ENCODE results near the gene TGFBR3L. TPM values are rescaled to one million over a fixed set of nuclear protein-coding genes. Genes with fewer than 3 reads are reported as not detected.

Gene TGFBR3L
- total RNA-seq, 1 experiment from 2014 or later: 3.3 TPM

DNA sequence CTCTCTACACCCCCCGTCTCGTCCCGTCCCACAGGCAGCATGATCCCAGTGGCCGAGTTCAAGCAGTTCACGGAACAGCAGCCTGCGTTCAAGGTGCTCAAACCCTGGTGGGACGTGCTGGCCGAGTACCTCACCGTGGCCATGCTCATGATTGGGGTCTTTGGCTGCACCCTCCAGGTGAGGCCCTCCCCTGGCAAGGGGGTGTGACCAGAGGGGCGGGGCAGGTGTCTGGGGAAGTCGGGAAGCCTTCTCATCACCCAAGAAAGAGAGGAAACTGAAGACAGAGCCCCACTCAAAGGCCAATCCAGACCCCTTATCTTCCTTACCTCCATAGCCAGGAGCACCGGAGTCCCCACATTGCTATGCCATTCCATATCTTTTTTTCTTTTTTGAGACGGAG is 19.1 kb upstream of the TGFBR3L start:
- POLR2A ChIA-PET: no interaction called here
- H3K9me3 Mint-ChIP-seq (ENCODE audit: unreplicated experiment): no peaks in the 10 kb centered on the region
- H3K4me3 Mint-ChIP-seq (ENCODE audit: unreplicated experiment): no peak overlapping the region
- H3K27me3 Mint-ChIP-seq (ENCODE audit: insufficient read depth, unreplicated experiment): no peaks in the 10 kb centered on the region
- CTCF ChIA-PET: interaction anchor here (1.0 to 1.2 kb wide), 2 partner anchors 26 to 43 kb away, joined by 3 read pairs; no protein-coding TSS in a partner anchor
- peak overlapping the region; percentile 42 for H3K27ac Mint-ChIP-seq (ENCODE audit: low read depth, unreplicated experiment)
- TF ChIP-seq, protein P1, sequence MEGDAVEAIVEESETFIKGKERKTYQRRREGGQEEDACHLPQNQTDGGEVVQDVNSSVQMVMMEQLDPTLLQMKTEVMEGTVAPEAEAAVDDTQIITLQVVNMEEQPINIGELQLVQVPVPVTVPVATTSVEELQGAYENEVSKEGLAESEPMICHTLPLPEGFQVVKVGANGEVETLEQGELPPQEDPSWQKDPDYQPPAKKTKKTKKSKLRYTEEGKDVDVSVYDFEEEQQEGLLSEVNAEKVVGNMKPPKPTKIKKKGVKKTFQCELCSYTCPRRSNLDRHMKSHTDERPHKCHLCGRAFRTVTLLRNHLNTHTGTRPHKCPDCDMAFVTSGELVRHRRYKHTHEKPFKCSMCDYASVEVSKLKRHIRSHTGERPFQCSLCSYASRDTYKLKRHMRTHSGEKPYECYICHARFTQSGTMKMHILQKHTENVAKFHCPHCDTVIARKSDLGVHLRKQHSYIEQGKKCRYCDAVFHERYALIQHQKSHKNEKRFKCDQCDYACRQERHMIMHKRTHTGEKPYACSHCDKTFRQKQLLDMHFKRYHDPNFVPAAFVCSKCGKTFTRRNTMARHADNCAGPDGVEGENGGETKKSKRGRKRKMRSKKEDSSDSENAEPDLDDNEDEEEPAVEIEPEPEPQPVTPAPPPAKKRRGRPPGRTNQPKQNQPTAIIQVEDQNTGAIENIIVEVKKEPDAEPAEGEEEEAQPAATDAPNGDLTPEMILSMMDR (IDR thresholded peaks at IDR 0.05; ENCODE audit: unreplicated experiment): no peak
- no TSS peak for BruUV-seq (replicated peaks)
- H3K4me1 Mint-ChIP-seq (ENCODE audit: insufficient read depth, unreplicated experiment): peaks cover 14% of the 10 kb centered on the region
- DNase-seq (ENCODE audit: unreplicated experiment): no peak
- peaks cover 18% of the 10 kb centered on the region for H3K36me3 Mint-ChIP-seq (ENCODE audit: insufficient read depth, unreplicated experiment)
- intact Hi-C loops (cut with micrococcal nuclease): no loop called here

DNA sequence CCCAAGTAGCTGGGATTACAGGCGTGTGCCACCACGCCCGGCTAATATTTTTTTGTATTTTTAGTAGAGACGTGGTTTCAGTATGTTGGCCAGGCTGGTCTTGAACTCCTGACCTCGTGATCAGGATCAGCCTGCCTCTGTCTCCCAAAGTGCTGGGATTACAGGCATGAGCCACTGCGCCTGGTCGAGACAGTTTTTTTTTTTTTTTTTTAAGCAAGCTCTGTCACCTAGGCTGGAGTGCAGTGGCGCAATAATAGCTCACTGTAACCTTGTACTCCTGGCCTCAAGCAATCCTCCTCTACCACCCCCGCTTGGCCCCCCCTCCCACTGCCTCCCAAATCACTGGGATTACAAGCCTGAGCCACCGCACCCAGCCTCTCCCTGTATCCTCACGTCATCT is 17.3 kb upstream of the TGFBR3L start:
- no TSS peak for BruUV-seq (replicated peaks)
- peak overlapping the region; percentile 91 for H3K27ac Mint-ChIP-seq (ENCODE audit: low read depth, unreplicated experiment)
- H3K27me3 Mint-ChIP-seq (ENCODE audit: insufficient read depth, unreplicated experiment): no peaks in the 10 kb centered on the region
- H3K4me3 Mint-ChIP-seq (ENCODE audit: unreplicated experiment): no peak overlapping the region
- H3K4me1 Mint-ChIP-seq (ENCODE audit: insufficient read depth, unreplicated experiment): peaks cover 22% of the 10 kb centered on the region
- TF ChIP-seq, protein P1 (IDR thresholded peaks at IDR 0.05; ENCODE audit: unreplicated experiment): no peak
- POLR2A ChIA-PET: interaction anchor here (1.3 to 8.7 kb wide), 5 partner anchors 9 to 47 kb away, joined by 3 to 91 read pairs (median 7); partner anchors contain the start of gene LRRC8E
- intact Hi-C loops (cut with micrococcal nuclease): no loop called here
- DNase-seq (ENCODE audit: unreplicated experiment): peak; percentile 89
- H3K36me3 Mint-ChIP-seq (ENCODE audit: insufficient read depth, unreplicated experiment): peaks cover 18% of the 10 kb centered on the region
- CTCF ChIA-PET: interaction anchor here (1.4 to 2.8 kb wide), 2 partner anchors 28 to 45 kb away, joined by 4 to 18 read pairs; no protein-coding TSS in a partner anchor
- H3K9me3 Mint-ChIP-seq (ENCODE audit: unreplicated experiment): no peaks in the 10 kb centered on the region

DNA sequence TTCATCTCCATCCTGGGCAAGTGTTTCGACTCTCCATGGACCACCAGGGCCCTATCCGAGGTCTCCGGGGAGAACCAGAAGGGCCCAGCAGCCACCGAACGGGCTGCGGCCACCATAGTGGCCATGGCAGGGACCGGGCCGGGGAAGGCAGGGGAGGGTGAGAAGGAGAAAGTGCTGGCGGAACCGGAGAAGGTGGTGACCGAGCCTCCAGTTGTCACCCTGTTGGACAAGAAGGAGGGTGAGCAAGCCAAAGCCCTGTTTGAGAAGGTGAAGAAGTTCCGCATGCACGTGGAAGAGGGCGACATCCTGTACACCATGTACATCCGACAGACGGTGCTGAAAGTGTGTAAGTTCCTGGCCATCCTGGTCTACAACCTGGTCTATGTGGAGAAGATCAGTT is 15.7 kb upstream of the TGFBR3L start:
- DNase-seq (ENCODE audit: unreplicated experiment): no peak
- H3K4me1 Mint-ChIP-seq (ENCODE audit: insufficient read depth, unreplicated experiment): peaks cover 22% of the 10 kb centered on the region
- intact Hi-C loops (cut with micrococcal nuclease): no loop called here
- no peaks in the 10 kb centered on the region for H3K9me3 Mint-ChIP-seq (ENCODE audit: unreplicated experiment)
- H3K27ac Mint-ChIP-seq (ENCODE audit: low read depth, unreplicated experiment): no peak overlapping the region
- TF ChIP-seq, protein P1 (IDR thresholded peaks at IDR 0.05; ENCODE audit: unreplicated experiment): no peak
- H3K27me3 Mint-ChIP-seq (ENCODE audit: insufficient read depth, unreplicated experiment): no peaks in the 10 kb centered on the region
- no TSS peak for BruUV-seq (replicated peaks)
- H3K36me3 Mint-ChIP-seq (ENCODE audit: insufficient read depth, unreplicated experiment): peaks cover 27% of the 10 kb centered on the region
- CTCF ChIA-PET: interaction anchor here (2.7 to 2.8 kb wide), 2 partner anchors 30 to 46 kb away, joined by 18 read pairs; no protein-coding TSS in a partner anchor
- POLR2A ChIA-PET: interaction anchor here (2.2 to 8.7 kb wide), 3 partner anchors 9 to 30 kb away, joined by 7 to 91 read pairs (median 53); partner anchors contain the start of gene LRRC8E
- no peak overlapping the region for H3K4me3 Mint-ChIP-seq (ENCODE audit: unreplicated experiment)

DNA sequence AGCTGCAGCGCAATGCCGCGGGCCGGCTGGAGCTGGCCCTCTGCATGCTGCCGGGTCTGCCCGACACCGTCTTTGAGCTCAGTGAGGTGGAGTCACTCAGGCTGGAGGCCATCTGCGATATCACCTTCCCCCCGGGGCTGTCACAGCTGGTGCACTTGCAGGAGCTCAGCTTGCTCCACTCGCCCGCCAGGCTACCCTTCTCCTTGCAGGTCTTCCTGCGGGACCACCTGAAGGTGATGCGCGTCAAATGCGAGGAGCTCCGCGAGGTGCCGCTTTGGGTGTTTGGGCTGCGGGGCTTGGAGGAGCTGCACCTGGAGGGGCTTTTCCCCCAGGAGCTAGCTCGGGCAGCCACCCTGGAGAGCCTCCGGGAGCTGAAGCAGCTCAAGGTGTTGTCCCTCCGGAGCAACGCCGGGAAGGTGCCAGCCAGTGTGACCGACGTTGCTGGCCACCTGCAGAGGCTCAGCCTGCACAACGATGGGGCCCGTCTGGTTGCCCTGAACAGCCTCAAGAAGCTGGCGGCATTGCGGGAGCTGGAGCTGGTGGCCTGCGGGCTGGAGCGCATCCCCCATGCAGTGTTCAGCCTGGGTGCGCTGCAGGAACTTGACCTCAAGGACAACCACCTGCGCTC is 14.8 kb upstream of the TGFBR3L start:
- TF ChIP-seq, protein P1 (IDR thresholded peaks at IDR 0.05; ENCODE audit: unreplicated experiment): no peak
- no TSS peak for BruUV-seq (replicated peaks)
- no peak overlapping the region for H3K27ac Mint-ChIP-seq (ENCODE audit: low read depth, unreplicated experiment)
- CTCF ChIA-PET: interaction anchor here (0.6 to 2.8 kb wide), 7 partner anchors 17 to 219 kb away, joined by 3 to 18 read pairs (median 5); partner anchors contain the start of gene TRAPPC5
- H3K36me3 Mint-ChIP-seq (ENCODE audit: insufficient read depth, unreplicated experiment): peaks cover 20% of the 10 kb centered on the region
- no peak overlapping the region for H3K4me3 Mint-ChIP-seq (ENCODE audit: unreplicated experiment)
- no peaks in the 10 kb centered on the region for H3K27me3 Mint-ChIP-seq (ENCODE audit: insufficient read depth, unreplicated experiment)
- intact Hi-C loops (cut with micrococcal nuclease): loop anchor here (5.0 kb wide), 1 partner anchor 48 kb away; no protein-coding TSS in a partner anchor
- H3K4me1 Mint-ChIP-seq (ENCODE audit: insufficient read depth, unreplicated experiment): peaks cover 22% of the 10 kb centered on the region
- POLR2A ChIA-PET: interaction anchor here (0.8 to 8.7 kb wide), 8 partner anchors 10 to 280 kb away, joined by 3 to 91 read pairs (median 4); partner anchors contain the start of gene LRRC8E
- DNase-seq (ENCODE audit: unreplicated experiment): no peak
- no peaks in the 10 kb centered on the region for H3K9me3 Mint-ChIP-seq (ENCODE audit: unreplicated experiment)

Data from MCF 10A (cell line).